Stimulated activated memory B cell treated with anti-CD40 and anti-IgM and Interleukin-4, amounts not matched to agents 10 μg/mL and 1 μg/mL and 100 μg/mL, for 72 hours (primary cell): ENCODE results near the gene LHPP.

Experiments used
- ATAC-seq: fragments of 150-1000 bp; cut with Tn5 transposase; 2 replicates; pipeline ENCODE4 v1.10.0; 2021
- H3K27ac Mint-ChIP-seq: one replicate; pipeline ENCODE4 v1.8.0; 2022; ENCODE audit warnings: mild to moderate bottlenecking, mixed read lengths
- H3K27me3 Mint-ChIP-seq: one replicate; pipeline ENCODE4 v1.8.0; 2022; ENCODE audit warnings: mixed read lengths
- H3K36me3 Mint-ChIP-seq: one replicate; pipeline ENCODE4 v1.8.0; 2022; ENCODE audit warnings: mixed read lengths
- H3K4me1 Mint-ChIP-seq: one replicate; pipeline ENCODE4 v1.8.0; 2022; ENCODE audit warnings: mixed read lengths
- H3K4me3 Mint-ChIP-seq: one replicate; pipeline ENCODE4 v1.8.0; 2022; ENCODE audit warnings: mild to moderate bottlenecking, moderate library complexity, mixed read lengths
- H3K9me3 Mint-ChIP-seq: one replicate; pipeline ENCODE4 v1.8.0; 2022; ENCODE audit warnings: mixed read lengths

Gene LHPP

DNA sequence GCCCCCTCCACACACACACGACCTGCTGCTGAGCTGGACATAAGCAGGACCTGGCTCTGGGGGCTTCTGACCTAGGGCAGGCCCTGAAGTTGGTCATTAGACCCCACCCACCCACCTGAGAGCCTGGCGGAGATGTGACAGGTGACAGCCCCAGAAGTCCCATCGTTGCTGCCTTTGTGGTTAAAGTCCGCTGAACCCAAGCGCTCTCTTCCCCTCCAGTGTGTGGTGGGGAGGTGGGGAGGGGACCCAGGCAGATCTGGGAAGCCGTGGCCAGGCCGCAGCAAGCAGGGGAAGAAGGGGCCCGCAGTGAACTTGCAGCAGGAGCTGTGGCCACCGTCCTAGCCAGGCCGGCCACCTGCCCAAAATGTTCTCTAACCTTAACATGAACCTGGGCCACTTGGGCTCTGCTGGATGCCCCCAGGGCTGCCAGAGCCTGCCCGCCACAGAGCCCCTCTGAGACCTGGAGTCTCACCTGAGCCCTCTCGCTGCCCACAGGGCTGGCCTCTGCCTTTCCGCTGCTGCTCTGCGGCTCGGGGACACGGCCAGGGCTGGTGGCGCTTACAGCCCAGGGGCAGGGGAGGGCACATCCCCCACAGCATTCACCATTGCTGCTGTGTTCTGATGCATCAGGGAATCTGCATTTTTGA lies 65.1 kb downstream of the LHPP start:
- Mint-ChIP-seq H3K27ac (no peak overlapping the region), H3K36me3 (no peaks in the 10 kb centered on the region), H3K4me1 (peaks cover 41% of the 10 kb centered on the region), H3K9me3 (no peaks in the 10 kb centered on the region), H3K4me3 (no peak overlapping the region), H3K27me3 (no peaks in the 10 kb centered on the region)
- ATAC-seq = no peak

DNA sequence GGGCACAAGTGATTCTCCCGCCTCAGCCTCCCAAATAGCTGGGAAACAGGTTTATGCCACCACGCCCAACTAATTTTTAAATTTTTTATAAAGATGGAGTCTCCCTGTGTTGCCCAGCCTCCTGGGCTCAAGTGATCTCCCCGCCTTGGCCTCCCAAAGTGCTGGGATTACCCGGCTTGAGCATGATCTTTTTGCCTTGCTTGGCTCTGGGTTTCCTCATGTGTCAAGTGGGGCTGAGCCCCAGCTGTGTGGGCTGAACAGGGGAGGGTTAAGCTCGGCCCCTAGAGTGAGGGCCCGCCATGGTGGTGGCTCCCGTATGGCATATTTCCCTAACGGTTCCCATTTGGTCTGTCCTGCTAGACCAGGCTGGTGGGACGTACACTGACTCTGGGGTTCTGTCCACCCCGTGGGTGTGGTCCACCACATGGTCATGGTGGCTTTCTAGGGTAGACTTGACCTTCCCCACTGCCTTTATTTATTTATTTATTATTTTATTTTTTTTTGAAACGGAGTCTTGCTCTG lies 66.3 kb downstream of the LHPP start:
- H3K36me3 Mint-ChIP-seq = no peaks in the 10 kb centered on the region
- no peak overlapping the region for H3K4me3 Mint-ChIP-seq
- no peaks in the 10 kb centered on the region for H3K27me3 Mint-ChIP-seq
- no peak overlapping the region for H3K27ac Mint-ChIP-seq
- no peaks in the 10 kb centered on the region for H3K9me3 Mint-ChIP-seq
- no peak for ATAC-seq
- peaks cover 49% of the 10 kb centered on the region for H3K4me1 Mint-ChIP-seq

DNA sequence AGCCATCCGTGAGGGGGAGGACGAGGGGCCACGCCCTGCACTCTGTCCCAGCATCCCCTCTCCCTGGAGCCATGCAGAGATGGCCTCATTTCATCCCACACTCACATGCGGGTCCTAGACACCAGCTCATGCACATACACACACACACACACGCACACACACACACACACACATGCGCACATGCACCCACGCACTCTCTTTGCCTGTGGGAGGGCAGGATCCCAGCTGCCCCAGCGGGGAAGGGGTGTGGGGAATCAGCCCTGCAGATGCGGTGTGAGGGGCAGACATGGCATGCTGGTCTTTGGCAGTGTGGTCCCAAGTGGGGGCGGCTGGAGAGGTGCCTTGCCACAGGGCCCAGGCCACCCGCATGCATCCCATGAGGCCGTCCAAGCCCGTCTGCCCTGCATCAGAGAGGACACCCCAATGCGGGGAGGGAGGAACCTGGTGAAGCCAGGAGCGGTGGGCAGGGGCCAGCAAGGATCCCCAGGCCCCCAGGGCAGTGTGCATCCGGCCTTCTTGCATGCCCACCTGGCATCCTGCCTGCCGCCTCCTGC lies 68.1 kb downstream of the LHPP start:
- H3K27ac Mint-ChIP-seq = peak overlapping the region; percentile 28
- H3K36me3 Mint-ChIP-seq = no peaks in the 10 kb centered on the region
- no peak overlapping the region for H3K4me3 Mint-ChIP-seq
- no peaks in the 10 kb centered on the region for H3K27me3 Mint-ChIP-seq
- H3K4me1 Mint-ChIP-seq = peaks cover 54% of the 10 kb centered on the region
- ATAC-seq = no peak
- H3K9me3 Mint-ChIP-seq = no peaks in the 10 kb centered on the region

DNA sequence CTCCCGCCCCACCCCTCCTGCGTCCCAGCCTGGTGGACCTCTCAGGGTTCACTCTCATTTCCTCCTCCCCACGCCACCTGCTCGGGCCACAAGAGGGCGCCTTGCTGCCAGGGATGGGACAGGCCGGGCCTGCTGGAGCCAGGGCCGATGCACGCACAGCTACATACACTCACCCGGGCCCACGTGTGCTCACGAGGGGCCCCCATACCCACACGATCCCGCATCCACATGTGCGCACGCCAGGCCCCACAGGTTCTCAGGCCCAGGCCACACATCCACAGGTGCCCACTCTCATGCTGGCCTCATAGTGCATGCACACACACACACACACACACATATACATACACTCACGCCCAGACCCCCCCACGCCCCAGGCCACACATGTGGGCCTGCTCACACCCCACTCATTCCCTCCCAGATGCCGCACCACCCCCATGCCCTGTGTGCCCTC lies 68.6 kb downstream of the LHPP start:
- peaks cover 55% of the 10 kb centered on the region for H3K4me1 Mint-ChIP-seq
- peak overlapping the region; percentile 28 for H3K27ac Mint-ChIP-seq
- peak; percentile 95 for ATAC-seq
- H3K27me3 Mint-ChIP-seq = no peaks in the 10 kb centered on the region
- H3K9me3 Mint-ChIP-seq = no peaks in the 10 kb centered on the region
- no peaks in the 10 kb centered on the region for H3K36me3 Mint-ChIP-seq
- H3K4me3 Mint-ChIP-seq = no peak overlapping the region

DNA sequence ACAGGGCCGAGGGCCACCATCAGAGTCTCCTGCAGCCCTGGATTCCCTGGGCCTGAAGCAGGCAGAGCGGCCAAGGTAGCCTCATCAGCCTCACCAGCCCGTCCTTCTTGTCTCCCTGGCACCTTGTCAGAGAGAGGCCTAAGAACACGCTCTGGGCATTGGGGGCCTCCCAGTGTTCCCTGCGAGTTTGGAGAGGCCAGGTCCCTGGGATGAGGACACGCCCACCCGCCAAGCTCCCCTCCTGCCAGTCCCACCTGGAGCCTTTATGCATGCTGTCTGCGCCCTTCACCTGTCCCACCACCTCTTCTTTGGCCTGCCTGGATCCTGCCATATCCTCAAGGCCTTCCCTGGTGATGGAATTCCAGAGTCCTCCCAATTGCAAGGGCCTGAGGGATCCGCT lies 69.2 kb downstream of the LHPP start:
- no peaks in the 10 kb centered on the region for H3K9me3 Mint-ChIP-seq
- no peaks in the 10 kb centered on the region for H3K27me3 Mint-ChIP-seq
- H3K36me3 Mint-ChIP-seq = no peaks in the 10 kb centered on the region
- H3K27ac Mint-ChIP-seq = no peak overlapping the region
- H3K4me3 Mint-ChIP-seq = no peak overlapping the region
- ATAC-seq = no peak
- H3K4me1 Mint-ChIP-seq = peaks cover 60% of the 10 kb centered on the region

DNA sequence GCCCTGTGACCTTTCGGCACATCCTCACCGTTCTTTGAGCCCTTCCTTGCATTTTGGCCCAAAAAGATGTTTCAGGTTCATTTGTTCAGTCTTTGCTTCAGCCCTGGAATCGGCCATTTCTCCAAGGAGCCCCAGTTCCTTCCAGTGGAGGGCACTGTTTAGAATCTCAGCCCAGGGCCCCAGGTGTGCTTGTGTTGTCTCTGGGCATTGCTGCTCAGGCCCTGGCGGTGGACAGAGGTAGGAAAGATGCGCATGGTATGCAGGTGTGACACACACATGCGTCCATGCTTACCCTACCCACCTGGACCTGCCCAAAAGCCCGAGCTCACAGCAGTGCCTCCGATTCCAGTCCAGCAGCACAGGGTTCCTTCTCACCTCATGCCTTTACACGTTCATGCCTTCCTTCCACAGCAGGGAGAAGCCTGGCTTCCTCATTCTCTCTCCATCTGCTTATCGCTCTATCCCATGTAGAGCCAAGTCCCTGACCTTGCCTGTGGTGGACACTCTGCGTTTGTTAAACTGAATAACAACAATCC lies 70.6 kb downstream of the LHPP start:
- Mint-ChIP-seq H3K9me3 (no peaks in the 10 kb centered on the region), H3K4me3 (no peak overlapping the region), H3K36me3 (no peaks in the 10 kb centered on the region), H3K27ac (peak overlapping the region; percentile 97), H3K4me1 (peaks cover 70% of the 10 kb centered on the region), H3K27me3 (no peaks in the 10 kb centered on the region)
- no peak for ATAC-seq

DNA sequence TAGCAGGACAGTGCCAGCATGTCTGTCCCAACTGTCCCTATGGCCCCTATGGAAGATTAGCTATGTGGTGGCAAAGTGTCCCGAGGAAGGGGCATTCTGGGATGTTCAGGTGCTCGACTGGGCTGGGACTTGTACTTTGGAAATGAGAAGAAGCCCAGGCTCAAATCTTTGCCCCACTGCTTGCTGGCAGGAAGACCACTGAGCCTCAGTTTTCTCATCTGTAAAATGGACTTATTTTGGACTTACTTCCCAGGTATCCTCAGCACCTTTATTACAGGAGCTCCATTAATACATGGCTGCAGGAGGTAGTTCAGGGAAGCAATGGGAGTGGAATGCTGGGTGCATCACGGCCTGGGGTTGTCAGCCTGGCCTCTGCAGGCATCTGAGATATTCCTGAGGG lies 71.2 kb downstream of the LHPP start:
- Mint-ChIP-seq H3K9me3 (no peaks in the 10 kb centered on the region), H3K27me3 (no peaks in the 10 kb centered on the region), H3K36me3 (no peaks in the 10 kb centered on the region), H3K4me3 (no peak overlapping the region), H3K27ac (peak overlapping the region; percentile 97), H3K4me1 (peaks cover 70% of the 10 kb centered on the region)
- no peak for ATAC-seq

DNA sequence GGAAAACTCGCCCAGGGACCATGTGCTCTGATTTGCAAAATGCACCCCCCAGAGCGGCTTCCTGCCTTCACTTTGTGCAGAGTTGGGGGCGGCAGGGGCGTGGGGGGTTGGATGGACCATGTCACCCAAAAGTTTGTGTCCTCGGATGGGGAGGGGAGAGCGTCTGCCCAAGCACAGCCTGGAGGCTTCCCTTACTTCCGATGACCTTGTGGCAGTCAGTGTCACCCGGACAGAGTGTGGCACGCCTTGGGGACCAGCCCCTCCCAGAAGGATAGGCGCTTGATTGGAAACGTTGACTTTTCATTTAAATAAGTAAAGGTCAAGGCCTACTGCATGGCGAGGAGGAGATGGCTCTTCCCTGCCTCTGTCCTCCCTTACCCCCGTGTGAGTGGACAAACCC lies 71.6 kb downstream of the LHPP start:
- H3K4me1 Mint-ChIP-seq = peaks cover 72% of the 10 kb centered on the region
- no peaks in the 10 kb centered on the region for H3K9me3 Mint-ChIP-seq
- H3K27ac Mint-ChIP-seq = peak overlapping the region; percentile 97
- H3K27me3 Mint-ChIP-seq = no peaks in the 10 kb centered on the region
- ATAC-seq = no peak
- no peak overlapping the region for H3K4me3 Mint-ChIP-seq
- H3K36me3 Mint-ChIP-seq = no peaks in the 10 kb centered on the region

DNA sequence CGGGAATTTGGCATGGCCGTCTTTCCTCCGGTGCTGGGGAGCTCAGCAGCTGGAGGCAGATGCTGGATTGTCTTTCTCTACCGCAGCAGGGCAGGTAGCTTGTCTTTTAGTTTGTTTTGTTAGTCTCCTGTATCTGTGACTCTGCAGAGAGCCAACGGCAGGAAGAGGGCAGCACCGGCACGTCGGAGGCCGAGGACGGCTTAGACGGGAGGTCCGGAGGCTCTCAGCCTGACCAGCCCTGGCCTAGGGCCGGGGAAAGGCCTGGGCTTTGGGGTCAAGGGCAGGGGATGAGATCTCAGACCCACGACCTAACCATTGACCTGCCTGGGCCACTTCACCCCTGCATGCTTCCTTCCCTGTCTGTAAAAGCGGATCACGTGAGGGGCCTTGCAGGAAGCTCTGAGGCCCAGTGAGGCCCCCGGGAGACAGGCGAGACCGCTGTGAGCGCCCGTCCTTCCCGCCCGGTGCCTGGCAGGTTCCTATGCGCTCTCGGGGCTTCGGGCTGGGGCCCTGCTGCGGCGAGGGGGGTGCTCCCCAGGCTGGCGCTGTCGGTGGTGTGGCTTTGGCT lies 72.7 kb downstream of the LHPP start:
- ATAC-seq = peak; percentile 40
- peak overlapping the region; percentile 59 for H3K4me3 Mint-ChIP-seq
- H3K36me3 Mint-ChIP-seq = no peaks in the 10 kb centered on the region
- H3K27ac Mint-ChIP-seq = peak overlapping the region; percentile 97
- peaks cover 82% of the 10 kb centered on the region for H3K4me1 Mint-ChIP-seq
- H3K27me3 Mint-ChIP-seq = no peaks in the 10 kb centered on the region
- no peaks in the 10 kb centered on the region for H3K9me3 Mint-ChIP-seq

DNA sequence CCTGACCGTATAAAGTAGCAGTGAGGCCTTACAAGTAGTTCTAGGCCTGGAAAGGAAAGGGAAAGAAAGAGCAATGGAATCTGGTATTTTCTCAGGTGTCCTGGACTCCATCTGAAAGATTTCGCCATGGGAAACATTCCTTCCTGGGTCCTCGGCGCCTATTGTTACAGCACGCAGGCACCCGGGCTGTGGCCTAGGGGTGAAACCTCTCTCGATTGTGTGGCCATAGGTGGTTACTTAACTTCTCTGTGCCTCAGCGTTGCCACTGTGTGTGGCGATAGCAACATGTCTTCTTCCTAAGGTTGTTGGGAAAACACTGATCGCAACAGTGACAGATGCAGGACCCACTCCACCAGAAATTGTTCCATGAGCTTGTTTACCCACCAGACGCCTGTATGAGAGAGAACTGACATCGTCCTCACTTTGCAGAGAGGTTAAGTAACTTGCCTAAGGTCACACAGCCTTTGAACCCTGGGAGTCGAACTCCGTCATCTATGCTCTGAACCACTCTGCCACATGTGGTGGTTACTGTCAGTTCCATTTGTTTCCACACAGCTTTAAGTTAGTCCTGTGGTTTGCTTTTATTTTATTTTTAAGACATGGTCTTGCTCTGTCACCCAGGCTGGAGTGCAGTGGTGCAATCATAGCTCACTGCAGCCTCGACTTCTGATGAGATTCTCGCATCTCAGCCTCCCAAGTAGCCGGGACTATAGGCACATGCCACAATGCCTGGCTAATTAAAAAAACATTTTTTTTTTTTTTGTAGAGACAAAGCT lies 73.4 kb downstream of the LHPP start:
- H3K9me3 Mint-ChIP-seq = no peaks in the 10 kb centered on the region
- no peak for ATAC-seq
- no peaks in the 10 kb centered on the region for H3K27me3 Mint-ChIP-seq
- H3K36me3 Mint-ChIP-seq = no peaks in the 10 kb centered on the region
- peak overlapping the region; percentile 97 for H3K27ac Mint-ChIP-seq
- peak overlapping the region; percentile 59 for H3K4me3 Mint-ChIP-seq
- H3K4me1 Mint-ChIP-seq = peaks cover 86% of the 10 kb centered on the region

DNA sequence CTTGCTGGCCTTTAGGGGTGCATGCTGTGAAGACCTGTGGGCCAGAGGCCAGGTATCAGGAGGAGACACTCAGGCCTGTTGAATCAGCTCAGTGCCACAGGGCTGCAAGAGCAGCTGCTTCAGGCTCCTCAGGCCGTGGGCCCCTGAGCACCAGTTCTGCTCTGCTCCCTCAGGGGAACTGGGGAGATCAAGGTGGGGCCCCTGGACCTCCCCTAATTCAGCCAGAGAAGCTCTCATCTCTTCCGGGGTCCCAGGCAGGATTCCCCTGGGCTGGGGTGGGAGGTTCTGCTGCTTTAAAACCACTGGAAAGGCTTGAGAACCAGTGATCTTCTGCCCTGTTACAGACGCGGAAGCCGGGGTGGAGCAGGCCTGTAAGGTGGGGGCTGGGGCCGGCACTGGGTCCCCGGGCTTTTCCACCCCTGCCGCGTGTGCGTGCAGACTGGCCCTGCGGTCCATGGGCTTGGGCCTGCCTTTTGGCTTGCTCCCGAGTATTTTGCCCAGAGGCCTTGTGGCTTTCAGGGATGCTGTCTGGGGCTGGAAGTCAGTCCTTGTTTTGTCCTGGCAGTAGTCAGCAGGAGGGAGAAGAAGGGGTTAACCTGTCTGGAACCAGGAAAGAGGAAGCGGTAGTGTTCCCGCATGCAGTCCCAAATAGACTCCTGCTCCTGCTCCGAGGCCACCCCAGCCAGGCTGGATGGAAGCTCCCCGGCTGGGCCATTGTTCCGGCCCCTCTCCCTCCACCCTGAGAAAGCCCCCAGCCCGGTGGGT lies 74.3 kb downstream of the LHPP start:
- H3K27me3 Mint-ChIP-seq = no peaks in the 10 kb centered on the region
- ATAC-seq = peak; percentile 44
- peak overlapping the region; percentile 21 for H3K4me3 Mint-ChIP-seq
- H3K9me3 Mint-ChIP-seq = no peaks in the 10 kb centered on the region
- H3K27ac Mint-ChIP-seq = peak overlapping the region; percentile 97
- peaks cover 85% of the 10 kb centered on the region for H3K4me1 Mint-ChIP-seq
- H3K36me3 Mint-ChIP-seq = no peaks in the 10 kb centered on the region

DNA sequence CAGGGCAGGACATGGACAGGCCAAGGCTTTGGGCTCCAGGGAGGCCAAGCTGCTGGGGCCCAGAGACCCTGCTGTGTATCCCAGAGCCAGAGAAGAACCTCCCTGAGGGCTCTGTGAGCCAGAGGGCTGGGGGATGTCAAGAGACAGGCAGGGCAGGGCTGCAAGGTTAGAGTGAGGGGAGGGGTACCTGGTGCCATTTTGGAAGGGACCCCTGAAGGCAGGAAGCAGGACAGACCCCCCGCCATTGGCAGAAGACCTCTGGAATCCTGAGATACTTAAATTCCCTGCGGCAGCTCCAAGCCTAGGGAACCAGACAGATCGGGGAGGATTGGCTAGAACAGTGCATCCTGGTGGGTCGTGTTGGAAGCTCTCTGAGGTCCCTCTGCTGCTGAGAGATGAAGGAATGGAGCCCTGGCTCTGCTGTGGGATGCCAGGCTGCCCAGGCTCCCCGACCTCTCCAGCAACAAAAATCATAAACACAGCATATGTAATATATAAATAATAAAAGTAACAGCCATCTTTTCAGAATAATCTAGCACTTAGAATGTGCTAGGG lies 75.0 kb downstream of the LHPP start:
- no peak for ATAC-seq
- peaks cover 78% of the 10 kb centered on the region for H3K4me1 Mint-ChIP-seq
- no peaks in the 10 kb centered on the region for H3K36me3 Mint-ChIP-seq
- H3K27ac Mint-ChIP-seq = peak overlapping the region; percentile 97
- no peaks in the 10 kb centered on the region for H3K27me3 Mint-ChIP-seq
- H3K9me3 Mint-ChIP-seq = no peaks in the 10 kb centered on the region
- no peak overlapping the region for H3K4me3 Mint-ChIP-seq

DNA sequence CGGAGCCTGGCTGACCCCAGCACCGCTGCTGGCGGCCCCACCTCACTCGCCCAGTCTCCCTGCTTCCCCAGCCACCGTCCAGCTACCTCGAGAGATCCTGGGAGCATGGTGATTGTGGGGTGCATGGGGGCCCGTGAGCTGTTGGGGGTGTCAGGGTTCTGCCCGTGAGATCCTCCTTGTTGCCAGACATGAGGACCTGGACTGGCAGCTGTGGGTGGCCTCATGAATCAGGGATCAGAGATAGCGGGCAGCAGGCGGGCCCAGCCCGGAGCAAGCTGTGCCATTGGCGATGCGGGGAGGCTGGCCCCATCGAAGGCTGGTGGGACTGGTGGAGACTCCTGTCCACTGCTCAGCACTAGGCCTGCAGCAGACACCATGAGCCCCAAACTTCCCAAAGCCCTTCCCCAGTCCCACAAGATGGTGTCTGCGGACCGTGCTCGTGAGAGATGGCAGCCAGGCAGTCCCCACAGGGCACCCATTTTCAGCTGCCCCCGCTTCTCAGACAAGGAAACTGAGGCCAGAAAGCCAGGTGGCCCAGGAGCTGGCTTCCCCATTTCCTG lies 75.6 kb downstream of the LHPP start:
- Mint-ChIP-seq H3K27ac (peak overlapping the region; percentile 97), H3K4me3 (no peak overlapping the region), H3K36me3 (no peaks in the 10 kb centered on the region), H3K9me3 (no peaks in the 10 kb centered on the region), H3K27me3 (no peaks in the 10 kb centered on the region), H3K4me1 (peaks cover 71% of the 10 kb centered on the region)
- no peak for ATAC-seq

DNA sequence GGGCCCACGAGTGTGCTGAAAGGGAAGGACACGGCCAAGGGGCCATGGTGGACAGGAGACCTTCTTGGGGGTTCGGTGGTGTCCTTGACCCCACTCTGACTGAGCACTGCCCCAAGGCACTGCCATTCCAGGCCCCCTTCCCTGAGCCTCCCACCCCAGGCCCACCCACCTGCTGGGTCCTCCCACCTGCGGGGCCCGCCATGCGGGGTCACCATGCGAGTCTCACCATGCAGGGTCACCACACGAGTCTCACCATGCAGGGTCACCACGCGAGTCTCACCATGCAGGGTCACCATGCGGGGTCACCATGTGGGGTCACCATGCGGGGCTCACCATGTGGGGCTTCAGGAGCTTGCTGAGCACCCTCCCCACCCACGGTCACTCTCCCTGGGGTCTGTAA lies 76.3 kb downstream of the LHPP start:
- no peaks in the 10 kb centered on the region for H3K27me3 Mint-ChIP-seq
- peak overlapping the region; percentile 91 for H3K27ac Mint-ChIP-seq
- no peak overlapping the region for H3K4me3 Mint-ChIP-seq
- no peaks in the 10 kb centered on the region for H3K9me3 Mint-ChIP-seq
- no peak for ATAC-seq
- peaks cover 70% of the 10 kb centered on the region for H3K4me1 Mint-ChIP-seq
- H3K36me3 Mint-ChIP-seq = no peaks in the 10 kb centered on the region
